GM19438 (cell line): Measurements from ENCODE around the gene NT5DC3.

Source experiments
- ATAC-seq: cut with Tn5 transposase; IDR thresholded peaks from one replicate; pipeline ENCODE4 v1.9.1; 2021; ENCODE audit warnings: low read depth; ENCODE audit not compliant: unreplicated experiment

The NT5DC3 gene

GRCh38 chr12:103786201-103786600, 54.8 kb downstream of the NT5DC3 start:
- no peak for ATAC-seq

DNA sequence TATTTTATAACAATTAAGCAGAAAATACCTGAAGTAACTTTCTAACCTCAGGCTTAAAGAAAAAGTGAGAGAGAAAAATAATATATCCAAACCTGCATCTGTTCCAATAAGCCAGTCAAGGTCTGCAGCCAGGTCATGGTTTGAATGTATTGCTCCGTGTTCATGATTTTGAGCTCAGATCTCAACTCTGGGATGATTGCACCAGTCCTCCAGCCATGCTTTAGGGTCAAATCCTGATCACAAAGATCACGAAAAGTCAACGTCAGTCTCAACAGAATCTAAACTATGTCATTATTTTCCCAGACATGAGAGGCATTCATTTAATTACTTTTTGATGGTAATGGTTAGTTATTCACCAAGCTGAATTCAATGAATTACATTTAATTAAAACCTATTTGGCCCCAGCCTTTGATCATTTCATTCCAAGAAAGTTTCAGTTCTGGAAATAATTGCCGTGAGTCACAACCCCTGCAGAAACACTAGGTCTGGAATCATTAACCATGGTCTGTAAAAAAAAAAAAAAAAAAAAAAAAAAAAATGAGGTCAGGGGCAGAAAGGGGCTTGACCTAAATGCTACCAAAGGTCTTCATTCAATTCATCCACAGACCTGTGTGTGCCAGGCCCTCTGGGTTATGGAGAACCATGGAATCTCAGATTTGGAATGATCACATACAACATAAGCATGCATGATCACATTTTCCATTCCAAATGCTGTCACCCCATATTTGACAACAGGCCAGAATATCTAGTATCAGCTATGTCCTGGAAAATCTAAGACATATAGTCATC, 55.6 kb downstream of the NT5DC3 start:
- ATAC-seq = no peak

GRCh38 chr12:103783744-103784664, 57.0 kb downstream of the NT5DC3 start:
- no peak for ATAC-seq

DNA sequence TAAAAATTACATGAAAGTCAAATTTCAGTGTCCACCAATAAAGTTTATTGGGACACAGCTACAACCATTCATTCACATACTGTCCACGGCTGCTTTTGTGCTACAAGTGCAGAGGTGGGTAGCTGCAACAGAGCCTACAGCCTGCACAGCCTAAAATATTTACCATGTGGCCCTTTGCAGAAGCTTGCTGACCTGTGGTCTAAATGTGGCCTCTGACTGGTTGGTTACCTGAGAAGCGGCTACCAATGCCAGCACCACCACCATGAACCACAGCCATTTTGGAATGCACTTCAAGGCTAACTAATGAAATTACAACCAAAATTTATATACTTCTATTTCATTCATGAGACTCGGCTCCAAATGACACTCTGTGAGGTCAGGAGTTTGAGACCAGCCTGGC, 58.6 kb downstream of the NT5DC3 start:
- no peak for ATAC-seq

DNA sequence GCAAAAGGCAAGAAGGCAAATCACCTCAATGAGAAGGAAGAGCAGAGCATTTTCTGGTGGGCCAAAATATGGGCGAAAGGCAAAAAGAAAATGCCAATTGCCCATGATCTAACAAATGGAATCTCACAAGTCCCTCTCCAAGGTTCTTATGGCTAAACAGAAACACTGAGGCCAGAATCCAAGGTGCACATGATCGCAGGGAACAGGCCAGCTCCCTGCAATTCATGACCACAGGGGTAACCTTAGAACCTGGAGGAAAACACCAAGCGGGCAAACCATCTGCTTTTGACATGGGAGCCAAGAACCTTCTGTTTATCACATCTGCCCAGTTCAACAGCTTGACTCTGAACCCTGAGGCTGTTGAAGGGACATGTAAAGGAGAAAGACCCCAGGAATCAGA, 60.0 kb downstream of the NT5DC3 start:
- ATAC-seq = no peak

- ATAC-seq = no peak
These were observed 61.0 kb downstream of the NT5DC3 start for GRCh38 chr12:103780093-103780440.

DNA sequence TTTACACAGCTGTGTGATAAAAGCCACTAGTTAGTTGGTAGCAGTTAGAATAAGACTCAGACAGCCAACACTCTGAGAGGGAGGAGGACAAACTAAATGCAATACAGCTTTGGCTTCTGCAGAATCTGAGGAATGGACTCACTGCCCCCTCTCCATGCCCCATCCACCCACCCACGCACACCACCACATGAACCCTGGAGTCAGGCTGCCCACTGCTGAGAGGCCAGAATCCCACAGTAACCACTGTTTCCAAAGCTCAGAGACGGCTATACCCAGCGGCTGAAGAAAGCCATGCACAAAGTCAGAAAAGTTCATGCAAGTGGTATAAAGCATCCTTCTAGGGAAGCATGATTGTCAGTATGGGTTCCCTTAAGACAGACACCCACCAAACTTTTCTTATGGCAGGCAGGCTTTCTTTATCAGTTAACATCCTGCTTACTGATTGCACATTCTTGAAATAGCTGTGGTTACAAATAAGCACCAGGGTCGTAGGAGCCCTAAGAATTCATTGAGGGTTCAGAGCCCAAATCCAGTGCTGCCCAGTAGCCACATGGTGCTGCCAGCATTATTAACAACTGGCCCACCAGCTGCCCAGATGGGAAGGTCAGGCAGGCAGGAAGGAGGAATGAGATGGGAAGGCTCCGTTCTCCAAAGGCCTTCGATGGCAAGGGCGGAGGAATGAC, 61.5 kb downstream of the NT5DC3 start:
- ATAC-seq = no peak

DNA sequence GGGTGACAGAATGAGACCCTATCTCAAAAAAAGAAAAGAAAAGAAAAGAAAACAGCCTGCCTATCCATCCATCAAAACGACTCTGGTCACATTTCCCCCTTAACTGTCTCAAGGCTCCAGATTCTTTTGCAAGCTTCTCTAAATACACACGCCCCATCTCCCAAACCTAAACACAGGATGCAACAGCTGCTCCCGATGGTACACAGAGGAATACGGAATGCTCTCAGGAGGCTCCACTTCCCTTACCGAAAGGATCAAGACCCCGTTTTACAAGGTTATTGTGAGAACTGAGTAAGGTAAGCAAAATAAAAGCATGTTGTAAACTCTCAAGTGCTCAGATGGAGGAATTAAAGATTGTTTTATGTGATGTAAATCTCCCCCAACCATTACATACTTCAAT, 62.3 kb downstream of the NT5DC3 start:
- no peak for ATAC-seq

DNA sequence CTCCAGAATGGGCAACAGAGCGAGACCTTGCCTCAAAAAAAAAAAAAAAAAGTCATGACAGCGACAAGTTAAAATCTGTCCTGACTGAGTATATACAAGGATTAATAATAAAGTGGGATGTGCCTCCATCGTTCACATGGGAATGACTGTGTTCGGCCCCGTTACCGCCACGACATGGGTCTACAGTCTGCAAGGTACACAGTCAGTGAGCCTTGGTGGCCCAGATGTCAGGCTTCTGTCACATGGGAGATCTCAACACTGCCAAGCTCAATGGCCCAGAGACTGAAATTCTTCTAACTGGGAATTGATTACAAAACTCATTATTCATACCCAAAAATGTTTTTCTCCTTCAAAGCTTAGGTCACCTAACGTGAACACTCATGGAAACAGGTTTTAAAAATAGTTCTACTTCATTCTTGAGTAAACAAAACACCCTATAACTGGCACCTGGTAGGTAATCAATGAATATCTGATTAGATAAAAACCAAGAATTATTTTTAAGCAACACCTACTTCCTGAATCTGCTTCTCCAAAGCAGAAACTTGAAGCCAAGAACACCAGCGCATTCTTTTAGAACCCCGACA, 66.0 kb downstream of the NT5DC3 start:
- ATAC-seq = no peak

GRCh38 chr12:103773109-103773910, 67.7 kb downstream of the NT5DC3 start:
- ATAC-seq = no peak

- no peak for ATAC-seq
These were observed 68.5 kb downstream of the NT5DC3 start for GRCh38 chr12:103772367-103773108.

DNA sequence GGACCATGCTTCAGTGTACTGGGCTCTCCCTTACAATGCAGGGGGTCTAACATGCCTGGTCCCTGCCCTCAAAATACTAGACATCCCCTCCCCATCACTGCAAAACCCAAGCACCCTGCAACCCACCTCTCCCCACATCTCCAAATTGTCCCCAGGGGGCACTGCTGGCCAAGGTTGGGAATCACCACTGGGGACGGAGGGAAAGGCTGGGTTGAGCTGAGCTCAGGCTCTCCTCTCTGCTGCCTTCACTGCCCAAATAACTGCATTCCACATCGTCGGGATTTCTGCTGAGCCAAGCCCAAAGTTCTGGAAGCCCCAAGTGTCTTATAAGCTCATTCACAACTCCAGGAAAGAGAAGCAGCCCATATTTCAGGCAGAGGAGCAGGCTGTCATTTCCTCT, 69.6 kb downstream of the NT5DC3 start:
- no peak for ATAC-seq

DNA sequence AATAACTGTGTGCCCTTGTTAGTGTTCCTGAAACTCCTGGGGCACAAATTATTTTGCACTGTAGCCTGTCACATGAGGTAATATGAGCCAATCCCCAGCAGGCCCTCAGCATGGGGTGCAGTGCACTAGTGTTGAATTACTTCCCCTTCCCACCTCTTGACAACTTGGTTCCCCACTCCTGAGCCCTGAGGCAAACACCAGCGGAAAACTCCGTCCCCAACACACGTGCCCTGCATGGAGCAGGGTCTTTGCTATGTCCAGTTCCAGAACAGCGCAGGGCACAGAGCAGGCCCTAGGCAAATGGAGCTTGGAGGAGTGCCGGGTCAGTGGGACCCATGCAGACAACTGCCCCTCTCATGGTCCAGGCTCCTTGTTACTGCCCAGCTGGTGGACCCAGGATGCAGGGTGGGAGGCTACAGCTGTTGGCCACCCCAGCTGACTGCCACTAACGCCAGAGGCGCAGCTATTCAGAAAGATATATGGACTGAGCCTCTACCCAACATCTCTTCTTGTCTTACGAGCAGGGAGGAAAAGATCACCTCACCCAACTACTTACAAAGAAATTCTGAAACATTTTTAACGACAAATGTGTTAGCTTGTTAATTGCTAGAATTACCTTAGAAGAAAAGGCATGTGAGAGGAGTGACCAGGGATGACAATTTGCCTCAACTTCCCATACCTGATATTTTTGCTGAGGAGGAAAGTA, 71.6 kb downstream of the NT5DC3 start:
- ATAC-seq = no peak

GRCh38 chr12:103768467-103769123, 72.4 kb downstream of the NT5DC3 start:
- ATAC-seq = no peak

DNA sequence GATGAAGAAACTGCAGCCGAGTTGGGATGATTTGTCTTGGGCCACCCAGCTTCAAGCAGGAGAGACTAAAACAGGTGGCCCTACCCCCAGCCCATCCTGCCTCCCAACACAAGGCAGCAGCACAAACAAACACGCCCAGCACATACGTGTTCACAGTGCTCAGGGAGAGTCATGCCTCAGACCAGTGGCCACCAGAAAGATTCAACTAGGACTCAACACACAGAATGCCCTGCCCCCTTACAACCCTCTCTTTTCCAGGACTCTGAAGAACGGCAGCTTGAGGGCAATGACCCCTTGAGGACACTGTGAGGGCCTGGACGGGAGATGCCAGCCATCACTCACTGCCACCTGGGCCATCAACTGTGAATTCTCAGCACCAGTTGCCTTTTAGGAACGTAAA, 75.0 kb downstream of the NT5DC3 start:
- no peak for ATAC-seq

- ATAC-seq = no peak
These were observed 75.7 kb downstream of the NT5DC3 start for GRCh38 chr12:103765322-103765721.

GRCh38 chr12:103762473-103762872, 78.6 kb downstream of the NT5DC3 start:
- no peak for ATAC-seq
